Right renal cortex interstitium (tissue), 3 donors: Measurements from ENCODE around the gene KCNK10. TPM values are rescaled to one million over a fixed set of nuclear protein-coding genes. Genes with fewer than 3 reads are reported as not detected.
"Not testable (repeated sequence)": the region's sequence is repeated elsewhere in the genome, so short reads cannot be mapped to it uniquely, and the experiment has no call there.

ENCODE experiments used
- DNase-seq, 3 donors: peaks; one replicate each; pipeline ENCODE4 v3.0.0-alpha.2; 2013; ENCODE audit warnings: low read depth in 3 of 3, low spot score in 2 of 3
- polyA plus RNA-seq, 3 donors: library from polyadenylated mRNA; unstranded; fragments of 120-200 nt; gene quantifications; one replicate each; pipeline ENCODE4 v1.2.1, GENCODE V29; 2013; ENCODE audit not compliant: insufficient read length in 3 of 3

KCNK10 gene
- polyA plus RNA-seq, 3 donors: 0.16 to 0.26 (median 0.24) TPM

GRCh38 chr14:88271205-88271604 is 51.9 kb downstream of the KCNK10 start:
- no peak for DNase-seq

- no peak for DNase-seq
These were observed 52.3 kb downstream of the KCNK10 start for GRCh38 chr14:88270776-88271175.

- no peak for DNase-seq
These were observed 53.2 kb downstream of the KCNK10 start for GRCh38 chr14:88269806-88270420.

- no peak for DNase-seq
These were observed 56.6 kb downstream of the KCNK10 start for GRCh38 chr14:88266474-88266873.

- no peak for DNase-seq
These were observed 59.0 kb downstream of the KCNK10 start for GRCh38 chr14:88264116-88264515.

- DNase-seq: not testable (repeated sequence)
These were observed 61.8 kb downstream of the KCNK10 start for GRCh38 chr14:88261302-88261701.

- no peak for DNase-seq
These were observed 65.0 kb downstream of the KCNK10 start for GRCh38 chr14:88258021-88258420.

- DNase-seq: no peak
These were observed 65.8 kb downstream of the KCNK10 start for GRCh38 chr14:88256997-88257950.

- no peak for DNase-seq
These were observed 67.3 kb downstream of the KCNK10 start for GRCh38 chr14:88255798-88256197.

- DNase-seq: no peak
These were observed 67.9 kb downstream of the KCNK10 start for GRCh38 chr14:88255196-88255595.

- no peak for DNase-seq
These were observed 70.6 kb downstream of the KCNK10 start for GRCh38 chr14:88252498-88252897.

- no peak for DNase-seq
These were observed 71.4 kb downstream of the KCNK10 start for GRCh38 chr14:88251650-88252049.

GRCh38 chr14:88249266-88249665 is 73.8 kb downstream of the KCNK10 start:
- no peak for DNase-seq

GRCh38 chr14:88248606-88249005 is 74.5 kb downstream of the KCNK10 start:
- no peak for DNase-seq

- DNase-seq: no peak
These were observed 75.8 kb downstream of the KCNK10 start for GRCh38 chr14:88247228-88247627.

GRCh38 chr14:88245321-88245720 is 77.7 kb downstream of the KCNK10 start:
- DNase-seq: peak in 1 of 3 donors; percentile 16

- DNase-seq: no peak
These were observed 79.1 kb downstream of the KCNK10 start for GRCh38 chr14:88243946-88244345.

GRCh38 chr14:88242446-88242845 is 80.6 kb downstream of the KCNK10 start:
- DNase-seq: no peak

- DNase-seq: no peak
These were observed 81.3 kb downstream of the KCNK10 start for GRCh38 chr14:88241810-88242209.

- DNase-seq: no peak
These were observed 88.6 kb downstream of the KCNK10 start for GRCh38 chr14:88234442-88234841.

GRCh38 chr14:88233915-88234314 is 89.2 kb downstream of the KCNK10 start:
- DNase-seq: no peak

- no peak for DNase-seq
These were observed 90.3 kb downstream of the KCNK10 start for GRCh38 chr14:88232771-88233170.
